ENCODE data around the gene POU2AF3.

The POU2AF3 gene

GRCh38 chr11:111329306-111330204, 31.2 kb downstream of the POU2AF3 start:
- DNase-seq: no peak

DNA sequence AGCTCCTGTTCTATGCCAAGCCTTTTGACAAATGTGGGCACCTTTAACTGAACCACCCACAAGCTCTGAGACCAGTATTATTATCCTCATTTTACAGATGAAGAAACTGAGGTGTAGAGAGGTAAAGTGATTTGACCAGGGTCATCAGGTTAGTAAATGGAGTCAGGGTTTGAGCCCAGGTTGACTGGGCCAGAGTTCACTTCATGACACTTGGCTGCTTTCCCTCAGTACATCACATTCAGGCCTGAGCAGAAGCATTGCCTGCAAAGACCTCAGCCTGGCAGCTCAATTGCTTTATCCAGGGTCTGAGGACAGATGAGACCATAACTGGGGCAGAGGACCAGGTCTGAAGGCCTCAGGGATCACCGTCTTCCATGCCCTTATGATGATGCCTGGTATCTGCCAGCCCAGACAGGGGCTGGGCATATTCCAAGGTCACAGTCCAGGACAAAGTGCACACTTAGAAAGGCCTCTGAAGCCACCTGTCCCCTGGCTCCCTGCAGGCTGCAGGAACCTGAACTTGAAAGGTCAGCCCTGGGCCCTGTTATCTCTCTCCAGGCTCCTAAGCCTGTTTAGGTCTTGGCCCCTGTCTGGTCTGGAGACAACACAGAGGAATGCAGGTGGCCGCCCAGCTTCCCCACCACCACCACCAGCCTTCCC, 32.0 kb downstream of the POU2AF3 start:
- DNase-seq: no peak

- no peak for DNase-seq
These were observed 33.5 kb downstream of the POU2AF3 start for GRCh38 chr11:111331711-111332479.

DNA sequence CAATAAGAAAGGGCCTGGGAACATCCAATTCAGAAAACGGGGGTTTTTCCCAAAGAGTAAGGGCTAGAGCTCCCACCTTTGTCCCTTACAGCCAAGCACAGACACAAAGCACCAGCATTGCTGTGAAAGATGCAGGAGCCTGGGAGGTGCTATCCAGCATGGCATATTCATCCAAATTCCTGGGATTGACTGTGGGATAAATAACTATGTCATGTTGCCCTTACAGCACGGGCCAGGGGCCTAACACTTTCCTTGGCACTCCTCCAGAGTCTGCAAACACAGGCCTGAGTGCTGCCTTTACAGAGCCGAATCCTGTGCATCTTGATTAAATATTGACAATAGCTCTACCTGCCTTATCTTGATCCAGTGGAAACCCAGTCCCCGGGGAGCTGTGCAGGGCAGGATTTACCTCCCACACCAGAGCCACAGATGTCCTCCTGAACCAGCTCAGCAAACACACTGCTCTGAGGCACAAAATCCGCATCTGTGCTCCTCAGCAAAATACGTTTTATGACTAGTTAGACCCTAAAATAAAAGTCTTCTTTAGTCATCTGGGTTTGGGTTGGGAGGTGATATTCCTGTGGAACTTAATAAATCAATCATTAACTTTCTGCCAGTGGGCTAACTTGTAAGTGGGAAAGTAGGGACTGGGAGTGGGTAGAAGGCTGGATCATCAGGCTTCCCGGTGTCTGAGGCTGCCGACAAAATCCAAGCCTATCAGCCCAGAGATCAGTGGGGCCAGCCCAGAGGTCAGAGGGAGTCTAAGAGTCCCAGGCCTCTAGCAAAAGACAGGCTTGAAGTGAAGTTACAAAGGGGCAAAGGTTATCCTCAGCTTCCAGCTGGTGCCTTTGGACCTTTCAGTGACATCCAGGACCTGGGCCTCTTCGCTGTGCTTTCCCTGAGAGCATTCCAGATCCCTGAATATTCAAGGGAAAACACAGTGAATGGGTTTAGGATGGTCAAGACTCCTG, 36.5 kb downstream of the POU2AF3 start:
- DNase-seq: no peak

GRCh38 chr11:111335549-111335948, 37.2 kb downstream of the POU2AF3 start:
- no peak for DNase-seq

GRCh38 chr11:111336062-111336461, 37.7 kb downstream of the POU2AF3 start:
- no peak for DNase-seq

DNA sequence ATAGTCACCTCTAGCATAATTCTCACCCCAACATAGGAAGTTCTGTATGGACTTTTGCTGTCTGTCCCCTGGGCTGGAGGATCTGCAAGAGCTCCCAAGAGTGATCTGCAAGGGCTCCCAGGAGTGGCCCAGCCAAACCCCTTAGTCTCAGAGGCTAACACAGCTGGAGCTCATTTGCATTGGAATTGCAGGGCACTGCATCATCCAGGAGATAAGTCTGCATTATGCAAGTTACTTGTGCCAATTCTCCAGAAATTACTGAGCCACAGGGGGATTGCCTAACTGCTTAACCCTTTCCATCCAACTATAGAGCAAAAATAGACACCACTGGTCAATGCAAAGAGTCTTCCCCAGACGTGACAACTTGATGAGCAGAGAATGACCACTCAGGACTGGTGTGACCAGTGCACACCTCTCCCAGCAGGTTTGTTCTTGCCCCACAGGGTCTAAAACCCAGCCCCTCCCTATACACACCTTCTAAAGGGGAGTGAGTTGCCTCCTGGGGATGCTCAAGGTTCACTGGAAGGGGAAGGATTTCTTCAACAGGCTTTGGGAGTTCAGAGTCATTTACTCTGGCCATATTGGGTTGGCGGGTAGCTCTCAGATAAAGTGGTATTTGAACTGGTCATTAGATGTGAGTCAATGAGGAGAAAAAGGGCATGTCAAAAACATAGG, 38.4 kb downstream of the POU2AF3 start:
- no peak for DNase-seq

- no peak for DNase-seq
These were observed 41.5 kb downstream of the POU2AF3 start for GRCh38 chr11:111339758-111340388.

GRCh38 chr11:111342329-111342728, 44.0 kb downstream of the POU2AF3 start:
- DNase-seq: no peak

DNA sequence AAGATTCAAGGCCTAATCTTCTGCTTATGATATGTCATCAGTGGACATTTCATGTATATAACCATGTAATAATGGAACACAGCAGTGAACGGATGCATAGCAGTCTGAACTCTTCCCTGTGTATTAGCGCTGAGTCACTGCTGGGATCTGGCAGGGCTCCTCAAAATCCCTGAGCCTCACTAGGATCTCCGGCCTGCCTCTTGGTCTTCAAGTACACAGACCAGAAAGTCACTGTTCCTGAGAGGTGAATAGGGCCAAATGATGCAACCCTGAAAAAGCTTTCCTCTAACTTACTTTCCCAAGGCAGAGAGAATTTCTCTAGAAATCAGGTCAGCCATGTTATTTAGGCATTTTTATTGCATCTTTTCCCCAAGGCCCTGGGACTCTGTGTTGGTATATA, 45.7 kb downstream of the POU2AF3 start:
- no peak for DNase-seq

DNA sequence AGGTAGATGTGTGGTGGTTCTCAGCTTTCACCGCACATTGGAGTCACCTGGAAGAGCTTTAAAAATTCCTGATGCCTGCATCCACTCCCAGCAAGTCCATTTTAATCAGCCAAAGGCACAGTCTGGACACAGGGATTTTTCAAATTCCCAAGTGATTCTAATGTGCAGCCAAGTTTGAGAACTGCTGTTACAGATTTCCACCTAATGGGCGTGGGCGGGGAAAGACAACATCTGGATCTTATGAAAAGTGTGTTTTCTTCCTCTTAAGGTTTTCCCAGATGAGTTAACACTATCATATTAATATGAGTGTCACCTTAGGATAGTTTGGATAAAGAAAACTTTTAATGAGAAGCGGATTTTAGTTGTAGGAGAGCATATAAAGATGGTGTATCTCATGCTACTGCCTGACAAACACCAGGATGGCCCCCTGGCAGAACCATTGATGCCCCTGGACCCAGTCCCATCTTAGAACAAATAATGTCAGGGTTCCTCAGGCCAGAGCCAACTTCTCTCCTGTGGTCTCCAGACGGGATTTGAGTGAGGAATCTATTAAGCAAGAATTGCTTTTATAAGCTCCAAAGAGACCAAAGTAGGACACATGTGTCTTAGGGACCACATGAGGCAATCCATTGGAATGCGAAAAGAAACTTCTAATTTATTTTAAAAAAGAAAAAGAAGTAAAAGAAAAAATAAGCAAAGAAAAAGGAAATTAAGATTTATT, 48.8 kb downstream of the POU2AF3 start:
- no peak for DNase-seq

DNA sequence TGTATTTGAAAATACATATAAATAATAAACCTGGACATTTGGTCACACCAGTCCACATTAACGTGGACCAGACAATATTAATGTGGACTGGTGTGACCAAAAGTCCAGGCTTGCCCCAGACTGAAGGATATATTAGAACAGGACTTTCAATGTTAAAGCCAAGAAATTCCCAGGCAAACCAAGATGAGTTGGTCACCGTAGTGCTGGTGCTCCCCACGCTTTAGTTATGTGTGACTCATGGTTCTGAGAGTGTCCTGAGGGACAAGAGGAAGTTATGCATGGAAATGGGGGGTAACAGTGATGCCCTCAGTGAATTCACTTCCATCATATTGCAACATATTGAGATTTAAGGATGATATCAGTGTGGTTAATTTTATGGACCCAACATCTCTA, 49.4 kb downstream of the POU2AF3 start:
- no peak for DNase-seq

DNA sequence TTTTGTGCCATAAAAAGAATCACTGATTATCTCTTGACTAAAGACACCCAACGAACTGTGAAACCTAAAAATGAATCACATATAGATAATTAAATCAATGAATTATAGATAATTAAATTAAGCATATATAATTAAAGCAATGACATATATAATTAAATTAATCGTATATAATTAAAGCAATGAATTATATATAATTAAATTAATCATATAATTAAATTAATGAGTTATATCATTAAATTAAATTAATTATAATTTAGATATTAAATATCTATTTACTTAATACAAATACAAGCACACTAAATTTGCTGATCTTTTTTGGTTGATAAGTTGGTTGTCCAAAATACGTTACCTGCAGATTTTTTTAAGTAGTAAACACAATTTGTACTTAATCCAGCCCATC, 49.8 kb downstream of the POU2AF3 start:
- no peak for DNase-seq

DNA sequence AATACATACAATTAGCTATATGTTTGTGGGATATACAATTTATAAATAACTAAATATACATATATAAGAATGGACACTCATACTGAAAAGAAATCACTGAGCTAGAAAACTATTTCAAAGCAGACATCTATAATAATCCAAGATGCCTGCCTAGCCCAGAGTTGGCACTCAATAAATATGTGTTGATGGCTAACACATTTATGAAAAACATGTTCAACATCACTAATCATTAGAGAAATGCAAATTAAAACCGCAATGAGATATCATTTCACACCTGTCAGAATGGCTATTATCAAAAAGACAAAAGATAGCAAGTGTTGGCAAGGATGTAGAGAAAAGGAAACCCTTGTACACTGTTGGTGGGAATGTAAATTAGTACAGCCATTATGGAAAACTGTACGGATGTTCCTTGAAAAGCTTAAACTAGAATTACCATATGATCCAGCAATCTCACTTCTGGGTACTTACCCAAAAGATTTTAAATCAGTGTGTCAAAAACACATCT, 50.9 kb downstream of the POU2AF3 start:
- no peak for DNase-seq

DNA sequence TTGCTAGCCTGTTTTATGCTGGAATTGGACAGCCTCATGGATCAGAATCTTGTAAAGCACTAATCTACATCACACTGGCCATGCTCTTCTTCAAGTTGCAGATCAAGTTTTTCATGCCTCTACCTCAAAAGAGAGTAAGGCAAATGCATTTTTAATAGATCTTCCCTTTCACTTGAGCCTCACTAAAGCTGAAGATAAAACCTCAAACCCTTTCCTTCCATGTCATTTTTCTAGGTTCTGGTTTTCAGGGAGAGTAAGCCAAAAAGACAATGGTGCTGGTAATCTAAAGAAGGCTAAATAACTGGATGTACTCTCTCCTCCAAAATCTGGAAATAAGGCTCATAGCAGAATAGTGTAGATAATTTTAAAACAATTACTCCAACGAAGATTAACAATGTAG, 52.5 kb downstream of the POU2AF3 start:
- DNase-seq: no peak

DNA sequence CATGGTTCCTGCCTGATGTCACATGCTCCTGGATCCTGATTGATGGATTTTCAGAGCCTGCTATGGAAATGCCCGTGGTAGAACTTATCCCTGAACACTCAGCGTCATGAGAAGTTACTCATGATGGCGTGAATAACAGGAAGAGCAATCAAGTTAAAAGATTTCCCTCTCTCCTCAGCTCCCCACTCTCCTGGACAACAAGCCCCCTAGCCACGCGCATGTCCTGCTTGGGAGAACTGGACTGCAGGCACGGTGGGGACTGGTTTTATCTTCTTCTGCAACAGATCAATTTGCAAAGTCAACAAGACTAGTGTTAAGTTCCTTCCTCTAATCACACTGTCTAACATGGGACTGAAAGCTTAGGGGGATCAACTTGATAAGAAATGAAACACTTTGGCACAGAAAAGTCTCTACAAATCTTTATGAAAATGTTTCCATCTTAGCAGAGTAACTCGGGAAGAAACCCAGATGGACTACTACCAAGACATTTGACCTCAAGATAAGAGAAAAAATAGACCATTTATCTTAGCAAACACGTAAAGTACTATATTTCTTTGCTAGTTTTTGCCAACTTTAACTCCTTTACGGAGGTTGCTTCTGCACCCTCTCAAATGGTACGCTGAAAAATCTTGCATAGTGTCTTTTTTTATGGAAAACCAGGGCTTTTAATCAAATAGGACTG, 53.2 kb downstream of the POU2AF3 start:
- DNase-seq: no peak

DNA sequence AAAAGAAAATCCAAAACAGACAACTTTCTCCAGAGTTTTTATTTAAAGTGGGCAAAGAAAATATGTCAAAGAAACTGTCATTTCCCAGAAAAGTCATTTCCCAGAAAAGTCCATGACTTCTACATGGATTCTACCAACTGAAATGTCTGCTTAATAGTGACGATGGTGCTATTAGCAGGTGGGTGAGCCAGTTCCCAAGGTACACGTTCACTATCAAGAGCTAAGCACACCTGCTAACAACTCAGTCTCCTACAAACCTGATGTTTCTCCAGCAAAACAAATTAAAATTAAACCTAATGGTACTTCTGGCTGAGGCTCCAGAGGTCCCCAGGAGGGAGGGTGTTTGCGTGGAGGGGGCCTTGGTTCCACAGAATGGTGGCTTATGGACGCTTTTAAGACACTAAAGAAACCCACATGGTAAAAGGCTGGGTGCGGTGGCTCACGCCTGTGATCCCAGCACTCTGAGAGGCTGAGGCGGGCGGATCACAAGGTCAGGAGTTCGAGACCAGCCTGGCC, 53.9 kb downstream of the POU2AF3 start:
- no peak for DNase-seq

DNA sequence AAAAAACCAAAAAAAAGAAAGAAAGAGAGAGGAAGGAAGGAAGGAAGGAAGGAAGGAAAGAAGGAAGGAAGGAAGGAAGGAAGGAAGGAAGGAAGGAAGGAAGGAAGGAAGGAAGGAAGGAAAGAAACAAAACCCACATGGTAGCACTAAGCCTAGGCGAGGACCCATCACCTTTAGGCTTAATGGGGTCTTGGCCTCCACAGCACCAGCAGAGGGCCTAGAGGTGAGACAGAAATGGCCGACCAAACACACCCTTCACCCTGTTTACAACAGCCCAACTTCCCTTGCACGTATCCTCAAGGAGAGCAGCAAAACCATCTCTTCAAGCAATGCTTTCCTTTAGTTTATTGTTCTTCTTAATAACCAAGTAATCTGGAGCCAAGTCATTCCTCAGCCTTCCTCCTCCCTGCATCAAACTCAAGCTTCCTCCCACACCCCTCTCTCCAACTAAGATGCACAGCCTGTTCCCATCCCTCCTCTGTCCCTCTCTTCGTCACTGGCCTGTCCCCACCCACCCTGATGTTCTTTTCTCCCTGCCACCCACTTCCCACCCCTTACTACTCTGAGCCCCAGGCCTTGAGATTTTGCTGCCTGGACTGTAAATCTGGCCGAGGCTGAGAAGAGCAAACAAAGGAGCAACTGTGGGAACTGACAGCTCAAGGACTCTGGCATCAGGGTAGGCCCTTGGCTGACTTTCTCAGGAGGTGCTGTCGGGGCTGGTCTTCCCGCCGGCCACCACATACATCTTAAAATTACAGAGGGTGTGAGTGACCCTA, 54.8 kb downstream of the POU2AF3 start:
- DNase-seq: no peak
